GM19193 (cell line): ENCODE data around the gene NCKAP5L.

Source experiments
- POLR2A ChIP-seq: IDR thresholded peaks from 4 replicates; pipeline ENCODE4 v1.6.1; 2011; ENCODE audit not compliant: insufficient read depth, insufficient read length; ENCODE audit errors: extremely low read depth

NCKAP5L gene

GRCh38 chr12:49842519-49843352, 14.5 kb upstream of the NCKAP5L start, which contains the start of gene BCDIN3D:
BCDIN3D (minus strand) TSS chr12:49843106; CDS start chr12:49843087, 19 bp downstream.
- TF ChIP-seq POLR2A, result peak; percentile 98

- no peak for TF ChIP-seq POLR2A
These were observed 10.9 kb upstream of the NCKAP5L start for GRCh38 chr12:49838973-49839633.

- TF ChIP-seq POLR2A, result no peak
These were observed 4.7 kb upstream of the NCKAP5L start for GRCh38 chr12:49832836-49833421.

GRCh38 chr12:49831717-49832116, 3.5 kb upstream of the NCKAP5L start:
- TF ChIP-seq POLR2A, result no peak

- TF ChIP-seq POLR2A, result no peak
These were observed 663 bp downstream of the NCKAP5L start for GRCh38 chr12:49827401-49828099.

- TF ChIP-seq POLR2A, result no peak
These were observed 1.2 kb downstream of the NCKAP5L start for GRCh38 chr12:49827051-49827400.

- TF ChIP-seq POLR2A, result no peak
These were observed 2.2 kb downstream of the NCKAP5L start for GRCh38 chr12:49825971-49826421.

DNA sequence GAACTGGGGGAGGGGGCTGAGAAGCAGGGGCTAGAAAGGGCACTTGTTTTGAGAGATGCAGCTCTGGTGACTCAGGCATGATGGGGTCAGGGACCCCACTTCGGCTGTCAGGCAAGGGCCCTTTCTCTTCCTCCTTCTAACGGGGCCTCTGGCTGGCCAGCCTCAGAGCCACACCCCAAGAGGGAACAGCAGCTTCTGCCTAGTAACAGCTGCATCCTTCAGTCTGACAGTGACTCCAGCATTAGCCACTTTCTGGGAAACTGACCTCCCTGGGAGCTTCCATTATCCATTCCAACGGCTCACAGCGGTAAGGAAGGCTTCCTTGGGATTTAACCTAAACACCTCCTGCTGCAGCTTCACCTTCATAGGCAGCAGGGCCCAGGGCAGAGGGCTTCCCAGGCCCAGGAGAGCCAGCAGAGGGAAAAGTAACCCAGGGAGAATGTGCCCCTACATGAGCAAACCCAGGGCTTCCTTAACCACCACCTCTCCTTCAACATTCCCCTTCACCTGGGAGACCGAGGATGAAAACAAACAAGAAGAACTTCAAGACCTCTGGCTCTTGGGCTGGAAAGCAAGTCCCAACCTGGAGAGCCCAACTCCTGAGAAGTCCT, 2.7 kb downstream of the NCKAP5L start:
- no peak for TF ChIP-seq POLR2A

DNA sequence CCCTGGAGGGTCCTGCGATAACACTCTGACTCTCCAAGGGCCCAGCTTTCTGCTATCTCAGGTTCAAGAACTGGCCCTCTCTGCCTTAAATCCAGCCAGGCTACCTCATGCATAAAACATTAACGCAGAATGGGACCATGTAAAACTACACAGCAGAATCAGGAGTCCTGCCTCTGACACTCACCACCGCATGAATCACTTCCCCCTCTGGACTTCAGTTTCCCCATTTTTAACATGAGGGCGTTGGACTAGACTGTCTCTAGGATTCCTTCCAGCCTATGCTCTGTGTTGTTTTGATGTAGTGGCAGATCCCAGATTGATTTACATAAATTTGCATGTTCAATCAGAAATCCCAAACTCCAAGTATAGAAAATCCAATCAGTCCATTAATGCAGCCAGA, 3.3 kb downstream of the NCKAP5L start:
- TF ChIP-seq POLR2A, result no peak

DNA sequence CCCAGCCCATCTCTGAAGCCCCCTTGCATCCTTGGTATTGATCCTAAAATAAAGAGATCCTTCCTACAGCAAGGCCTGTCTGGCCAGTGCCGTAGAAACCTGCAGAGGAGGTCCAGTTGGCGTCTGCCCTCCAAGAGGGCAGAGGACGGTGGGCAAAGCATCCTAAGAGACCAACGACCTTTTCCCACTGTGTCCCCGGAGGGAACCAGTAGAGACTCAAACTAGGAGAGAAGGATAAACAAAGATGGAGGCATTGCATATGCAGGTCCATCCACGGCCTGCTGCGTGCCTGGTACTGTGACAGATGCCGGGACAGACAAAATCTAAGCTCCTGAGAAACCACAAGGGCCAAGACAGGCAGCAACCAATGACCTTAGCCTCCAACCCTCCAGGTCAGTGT, 3.8 kb downstream of the NCKAP5L start:
- no peak for TF ChIP-seq POLR2A

GRCh38 chr12:49823951-49824350, 4.3 kb downstream of the NCKAP5L start:
- TF ChIP-seq POLR2A, result no peak

GRCh38 chr12:49823350-49823749, 4.9 kb downstream of the NCKAP5L start:
- no peak for TF ChIP-seq POLR2A

DNA sequence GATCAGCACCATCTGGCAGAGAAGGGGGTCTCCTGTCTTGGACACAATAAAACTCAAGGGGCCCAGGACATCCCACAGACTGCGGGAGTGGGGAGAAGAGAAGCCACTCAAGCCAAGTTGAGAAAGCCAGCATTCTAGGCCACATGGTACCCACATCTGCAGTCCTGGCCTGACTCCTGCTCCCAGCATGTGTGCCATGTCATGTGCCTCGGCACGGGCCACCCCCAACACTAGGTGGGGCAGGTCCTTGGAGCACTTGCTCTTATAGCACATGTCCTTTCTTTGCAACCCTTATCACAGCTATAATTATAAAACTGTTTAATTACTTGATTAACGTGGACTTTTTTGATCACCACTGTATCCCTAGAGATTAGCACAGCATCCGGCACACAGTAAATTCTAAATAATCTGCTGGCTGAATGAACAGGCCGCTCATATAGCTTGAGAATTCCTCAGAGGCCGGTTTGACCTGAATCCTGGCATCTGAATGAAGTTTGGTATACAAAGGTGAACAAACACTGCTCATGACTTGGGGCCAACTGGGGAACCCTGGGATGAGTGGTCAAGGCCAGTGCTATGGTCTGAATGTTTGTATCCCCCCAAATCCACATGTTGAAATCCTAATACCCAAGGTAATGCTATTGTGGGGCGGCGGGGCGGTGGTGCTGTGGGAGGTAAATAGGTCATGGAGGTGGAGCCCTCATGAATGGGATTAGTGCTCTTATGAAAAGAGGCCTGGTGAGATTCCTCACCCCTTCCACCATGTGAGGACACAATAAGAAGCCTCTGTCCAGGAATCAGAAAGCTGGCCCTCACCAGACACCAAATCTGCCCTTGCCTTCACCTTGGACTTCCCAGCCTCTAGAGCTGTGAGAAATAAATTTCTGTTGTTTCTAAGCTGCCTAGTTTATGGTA, 6.6 kb downstream of the NCKAP5L start:
- TF ChIP-seq POLR2A, result no peak

GRCh38 chr12:49819786-49820185, 8.4 kb downstream of the NCKAP5L start:
- TF ChIP-seq POLR2A, result no peak
